CD4-positive, alpha-beta T cell treated with Interleukin-6 at 100 ng/mL for 8 hours (primary cell): Measurements from ENCODE around the gene OR11H6.
"Not testable (repeated sequence)": the region's sequence is repeated elsewhere in the genome, so short reads cannot be mapped to it uniquely, and the experiment has no call there.

ENCODE experiments used
- DNase-seq: peaks from one replicate; pipeline ENCODE4 v3.0.0-alpha.2; 2020; ENCODE audit warnings: mixed read lengths, low spot score

Gene OR11H6, protein sequence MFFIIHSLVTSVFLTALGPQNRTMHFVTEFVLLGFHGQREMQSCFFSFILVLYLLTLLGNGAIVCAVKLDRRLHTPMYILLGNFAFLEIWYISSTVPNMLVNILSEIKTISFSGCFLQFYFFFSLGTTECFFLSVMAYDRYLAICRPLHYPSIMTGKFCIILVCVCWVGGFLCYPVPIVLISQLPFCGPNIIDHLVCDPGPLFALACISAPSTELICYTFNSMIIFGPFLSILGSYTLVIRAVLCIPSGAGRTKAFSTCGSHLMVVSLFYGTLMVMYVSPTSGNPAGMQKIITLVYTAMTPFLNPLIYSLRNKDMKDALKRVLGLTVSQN

DNA sequence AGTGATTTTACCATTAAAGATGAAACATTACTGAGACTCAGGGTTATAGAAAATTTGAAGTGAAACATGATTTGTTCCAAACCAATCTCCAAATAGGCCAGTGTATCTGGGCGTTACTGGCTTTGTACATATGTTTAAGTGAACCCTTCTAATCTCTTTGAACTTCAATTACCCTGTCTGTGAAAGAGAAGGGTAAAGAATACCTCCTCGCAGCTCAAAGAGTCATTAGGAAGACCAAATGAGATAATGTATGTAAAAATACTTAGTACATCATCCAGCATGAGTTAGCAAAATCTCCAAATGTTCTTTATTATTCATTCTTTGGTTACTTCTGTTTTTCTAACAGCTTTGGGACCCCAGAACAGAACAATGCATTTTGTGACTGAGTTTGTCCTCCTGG, at the start of gene OR11H6:
OR11H6 (plus strand) TSS at position 301 of the 400 bp plus-strand sequence; CDS start at position 301, 0 bp downstream.
- no peak for DNase-seq

DNA sequence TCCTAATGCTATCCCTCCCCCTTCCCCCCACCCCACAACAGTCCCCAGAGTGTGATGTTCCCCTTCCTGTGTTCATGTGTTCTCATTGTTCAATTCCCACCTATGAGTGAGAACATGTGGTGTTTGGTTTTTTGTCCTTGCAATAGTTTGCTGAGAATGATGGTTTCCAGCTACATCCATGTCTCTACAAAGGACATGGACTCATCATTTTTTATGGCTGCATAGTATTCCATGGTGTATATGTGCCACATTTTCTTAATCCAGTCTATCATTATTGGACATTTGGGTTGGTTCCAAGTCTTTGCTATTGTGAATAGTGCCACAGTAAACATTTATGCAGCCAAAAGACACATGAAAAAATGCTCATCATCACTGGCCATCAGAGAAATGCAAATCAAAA, 49.3 kb upstream of the OR11H6 start:
- not testable (repeated sequence) for DNase-seq

DNA sequence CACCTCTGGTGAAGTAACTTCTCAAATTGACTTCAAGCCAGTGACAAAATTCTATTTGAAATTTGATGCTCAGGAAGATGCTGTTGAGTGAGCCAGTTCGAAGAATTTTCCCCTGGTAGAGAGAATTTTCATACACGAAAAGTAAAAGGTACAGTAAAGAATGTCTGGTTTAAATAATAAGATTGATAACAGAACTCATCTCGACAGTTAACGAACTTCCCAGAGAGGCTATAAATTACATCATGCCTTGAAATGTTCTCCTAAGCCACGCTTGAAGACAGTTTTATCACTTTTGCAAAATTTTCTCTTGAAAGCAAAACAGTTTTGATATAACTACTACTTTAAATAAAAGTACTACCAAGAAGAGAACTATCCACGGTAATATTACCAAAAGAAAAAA, 47.2 kb upstream of the OR11H6 start:
- no peak for DNase-seq

DNA sequence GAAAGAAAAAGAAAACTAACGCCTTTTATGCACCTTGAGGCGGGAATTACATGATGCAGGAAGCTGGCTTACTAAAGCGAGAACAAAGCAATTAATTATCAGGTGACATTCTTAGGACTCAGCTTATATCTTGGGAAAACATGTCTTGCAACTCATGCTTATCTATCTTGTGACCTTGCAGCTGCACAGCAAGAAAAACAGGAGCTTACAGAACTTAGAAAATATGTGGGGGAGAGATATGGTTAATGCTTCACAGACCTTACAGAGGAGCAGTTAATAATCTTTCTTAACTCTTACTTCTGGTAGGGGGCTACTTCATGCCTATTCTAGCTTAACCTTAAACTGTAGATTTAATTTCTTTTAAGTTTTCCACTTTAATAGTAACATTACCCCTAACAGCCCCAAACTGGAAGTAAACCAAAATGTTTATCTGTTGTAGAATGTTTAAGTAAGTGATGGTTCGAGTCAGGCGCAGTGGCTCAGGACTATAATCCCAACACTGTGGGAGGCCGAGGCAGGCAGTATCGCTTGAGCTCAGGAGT, 46.0 kb upstream of the OR11H6 start:
- no peak for DNase-seq

DNA sequence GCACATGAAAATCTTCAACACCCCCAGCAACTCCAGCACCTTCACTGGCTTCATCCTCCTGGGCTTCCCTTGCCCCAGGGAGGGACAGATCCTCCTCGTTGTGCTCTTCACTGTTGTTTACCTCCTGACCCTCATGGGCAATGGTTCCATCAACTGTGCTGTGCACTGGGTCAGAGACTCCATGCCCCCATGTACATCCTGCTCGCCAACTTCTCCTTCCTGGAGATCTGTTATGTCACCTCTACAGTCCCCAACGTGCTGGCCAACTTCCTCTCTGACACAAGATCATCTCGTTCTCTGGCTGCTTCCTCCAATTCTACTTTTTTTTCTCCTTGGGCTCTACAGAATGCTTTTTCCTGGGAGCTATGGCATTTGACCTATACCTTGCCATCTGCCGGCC, 44.3 kb upstream of the OR11H6 start:
- DNase-seq = no peak

DNA sequence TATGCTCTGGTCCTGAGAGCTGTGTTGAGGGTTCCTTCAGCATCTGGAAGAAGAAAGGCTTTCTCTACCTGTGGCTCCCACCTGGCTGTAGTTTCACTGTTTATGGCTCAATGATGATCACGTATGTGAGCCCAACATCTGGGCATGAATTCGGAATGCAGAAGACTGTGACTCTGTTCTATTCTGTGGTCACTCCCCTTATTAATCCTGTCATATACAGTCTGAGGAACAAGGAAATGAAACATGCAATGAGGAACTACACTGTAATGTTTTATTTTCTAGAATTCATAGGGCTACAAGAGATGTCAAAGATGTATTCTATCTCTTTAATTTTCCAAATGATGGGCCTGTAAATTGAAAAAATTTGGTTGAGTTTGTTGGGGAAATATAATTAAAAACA, 43.6 kb upstream of the OR11H6 start:
- DNase-seq = no peak

DNA sequence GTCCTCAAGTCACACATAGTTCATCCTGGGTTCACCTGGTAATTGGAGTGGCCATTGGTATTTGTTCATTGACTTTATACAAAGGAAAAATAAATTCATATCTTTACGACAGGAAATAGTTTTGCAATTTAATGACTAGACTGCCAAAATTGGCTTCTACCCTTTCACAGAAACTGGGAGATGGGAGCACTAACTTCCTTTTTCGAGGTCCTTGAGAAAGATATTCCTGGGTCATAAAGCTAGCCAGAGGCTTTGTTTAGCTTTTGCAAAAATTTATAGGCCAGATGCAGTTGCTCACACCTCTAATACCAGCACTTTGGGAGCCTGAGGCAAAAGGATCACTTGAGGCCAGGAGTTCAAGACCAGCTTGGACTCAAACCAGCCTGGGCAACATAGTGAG, 43.0 kb upstream of the OR11H6 start:
- no peak for DNase-seq

DNA sequence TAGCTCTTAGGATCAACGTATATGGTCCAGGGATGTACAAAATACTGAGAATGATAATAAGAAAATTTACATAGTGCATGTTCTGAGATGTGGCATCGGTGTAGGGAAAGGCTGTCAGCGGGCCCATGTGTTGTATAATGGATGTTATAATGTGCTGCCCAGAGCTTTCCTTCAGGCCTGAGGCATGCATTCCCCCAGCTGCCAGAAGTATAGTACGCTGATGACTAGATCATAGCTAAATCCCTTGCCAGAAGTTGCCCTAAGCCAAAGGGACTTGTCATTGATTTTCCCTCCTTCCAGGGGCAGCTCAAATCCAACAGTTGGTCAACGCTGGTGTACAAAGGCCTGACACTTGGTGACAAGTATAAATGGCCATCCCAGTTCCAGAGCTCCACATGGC, 39.3 kb upstream of the OR11H6 start:
- no peak for DNase-seq

DNA sequence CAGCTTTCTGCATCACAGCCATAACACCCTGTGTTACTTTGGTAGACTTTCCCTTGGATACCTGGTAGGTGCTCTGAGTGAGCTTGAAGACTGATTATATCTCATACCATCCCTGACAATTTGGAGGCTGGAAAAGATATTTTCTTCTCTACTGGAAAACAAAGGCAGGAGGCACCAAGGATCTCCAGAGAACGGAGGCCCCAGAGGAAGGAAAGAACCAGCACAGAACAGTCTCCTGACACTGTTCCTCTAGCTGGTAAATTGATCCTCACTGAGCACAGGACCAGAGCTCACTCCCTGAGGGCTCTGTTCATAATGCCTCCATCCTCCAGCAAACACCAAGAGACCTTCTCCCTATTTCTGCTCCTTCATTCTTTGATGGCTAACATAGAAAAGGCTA, 32.9 kb upstream of the OR11H6 start, which contains the start of gene OR11G2:
OR11G2 (plus strand) TSS at position 301 of the 400 bp plus-strand sequence. CDS start 6,542 bp downstream, outside the sequence.
- no peak for DNase-seq

DNA sequence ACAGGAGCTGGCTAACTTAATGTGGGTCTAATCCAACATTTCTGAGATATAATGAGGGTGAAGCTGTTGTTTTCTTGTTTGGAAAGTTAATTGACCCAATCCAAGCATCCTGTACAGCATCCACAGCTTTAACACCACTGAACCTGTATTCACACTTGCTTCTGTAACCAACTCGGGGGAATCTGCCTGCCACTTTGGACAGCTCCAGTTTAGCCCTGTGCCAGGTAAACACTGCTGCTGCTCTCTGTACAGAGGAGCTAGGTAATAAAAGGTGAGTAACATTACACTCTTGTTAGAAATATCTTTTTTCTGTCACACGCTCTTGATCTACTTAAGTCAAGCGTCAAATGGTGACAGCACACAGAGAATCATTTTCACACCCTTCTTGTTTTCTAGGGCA, 32.1 kb upstream of the OR11H6 start:
- DNase-seq = no peak

DNA sequence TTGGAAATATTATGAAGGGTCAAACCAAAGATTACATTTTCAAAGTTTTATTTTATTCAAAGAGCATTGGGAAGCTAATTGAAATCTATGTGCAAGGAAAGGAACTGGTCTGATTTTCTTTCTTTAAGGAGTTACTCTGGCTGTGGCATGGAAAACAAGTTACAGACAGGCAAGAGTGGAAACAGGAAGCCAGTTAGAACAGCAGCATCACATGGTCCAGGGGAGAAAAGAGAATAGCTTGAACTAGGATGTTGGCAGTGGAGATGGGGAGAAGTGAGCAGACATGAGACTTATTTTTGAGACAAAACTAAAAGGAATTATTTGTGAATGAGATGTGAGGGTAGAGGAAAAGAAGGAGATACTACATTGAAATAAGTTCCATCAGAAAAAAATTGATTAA, 29.4 kb upstream of the OR11H6 start:
- DNase-seq = no peak

DNA sequence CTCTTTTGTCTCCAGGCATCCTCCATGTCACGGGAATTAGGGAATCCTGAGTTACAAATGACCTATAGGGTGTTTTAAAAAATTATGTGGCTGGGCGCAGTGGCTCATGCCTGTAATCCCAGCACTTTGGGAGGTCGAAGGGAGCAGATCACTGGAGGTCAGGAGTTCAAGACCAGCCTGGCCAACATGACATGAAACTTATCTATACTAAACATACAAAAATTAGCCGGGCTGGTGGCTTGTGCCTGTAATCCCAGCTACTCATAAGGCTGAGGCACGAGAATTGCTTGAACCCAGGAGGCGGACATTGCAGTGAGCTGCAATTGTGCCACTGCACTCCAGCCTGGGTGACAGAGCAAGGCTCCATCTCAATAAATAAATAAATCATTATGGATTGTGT, 28.3 kb upstream of the OR11H6 start:
- not testable (repeated sequence) for DNase-seq

DNA sequence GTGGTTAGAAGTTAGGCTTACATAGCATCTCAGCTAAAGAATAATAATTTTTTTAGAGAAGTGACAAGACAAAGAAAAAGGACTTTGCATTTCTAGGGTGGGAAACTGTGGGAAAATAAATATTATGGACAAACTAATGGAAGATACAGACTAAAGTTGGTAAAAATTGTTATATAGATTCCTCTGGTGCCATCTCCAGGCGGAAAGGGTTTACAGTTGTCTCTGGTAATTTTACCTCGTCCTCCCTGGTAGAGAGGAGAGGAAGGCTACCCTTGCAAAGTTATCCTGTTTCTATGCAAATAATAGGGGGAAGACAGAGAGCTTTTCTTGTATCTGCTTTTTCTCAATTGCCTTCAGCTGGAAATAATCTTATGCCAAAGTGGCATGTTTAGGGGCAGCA, 27.6 kb upstream of the OR11H6 start:
- DNase-seq = no peak

DNA sequence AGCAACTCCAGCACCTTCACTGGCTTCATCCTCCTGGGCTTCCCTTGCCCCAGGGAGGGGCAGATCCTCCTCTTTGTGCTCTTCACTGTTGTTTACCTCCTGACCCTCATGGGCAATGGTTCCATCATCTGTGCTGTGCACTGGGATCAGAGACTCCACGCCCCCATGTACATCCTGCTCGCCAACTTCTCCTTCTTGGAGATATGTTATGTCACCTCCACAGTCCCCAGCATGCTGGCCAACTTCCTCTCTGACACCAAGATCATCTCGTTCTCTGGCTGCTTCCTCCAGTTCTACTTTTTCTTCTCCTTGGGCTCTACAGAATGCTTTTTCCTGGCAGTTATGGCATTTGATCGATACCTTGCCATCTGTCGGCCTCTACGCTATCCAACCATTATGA, 26.1 kb upstream of the OR11H6 start:
- no peak for DNase-seq

DNA sequence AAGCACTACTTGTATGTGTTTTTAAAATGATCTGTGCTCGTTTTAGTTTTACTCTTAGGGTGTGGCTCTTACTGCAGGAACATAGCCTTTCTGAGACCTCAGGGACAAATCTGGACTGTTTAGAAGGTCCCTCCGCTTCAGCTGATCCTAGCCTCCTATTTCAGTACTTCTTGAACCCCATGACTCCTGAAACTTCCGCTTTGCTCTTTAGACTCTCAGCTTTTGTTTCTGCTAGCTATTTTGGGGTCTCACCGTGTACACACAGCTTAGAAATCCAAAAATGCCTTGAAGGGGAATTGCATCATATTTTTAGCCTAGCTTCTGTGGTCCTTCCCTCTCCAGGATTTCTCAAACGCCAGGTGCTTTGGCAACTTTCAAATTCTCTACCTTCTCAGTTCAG, 24.5 kb upstream of the OR11H6 start:
- no peak for DNase-seq

DNA sequence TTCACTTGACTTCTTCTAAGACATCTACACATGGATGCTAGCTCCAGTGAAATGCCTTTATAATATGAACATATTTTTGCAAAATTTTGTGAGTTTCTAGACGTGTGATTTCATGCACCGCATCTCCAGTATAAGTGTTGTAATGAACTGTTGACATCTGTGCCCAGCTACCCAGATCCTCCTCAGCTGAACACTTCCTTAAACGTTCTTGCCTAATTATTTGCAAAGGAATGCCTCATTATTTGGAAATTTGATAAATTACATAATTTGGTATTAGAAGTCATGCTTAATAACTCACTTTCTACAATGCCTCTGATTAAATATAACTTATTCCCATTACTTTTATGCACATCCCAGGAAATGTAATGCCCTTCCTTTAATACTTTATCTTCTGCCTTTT, 18.8 kb upstream of the OR11H6 start:
- DNase-seq = no peak

DNA sequence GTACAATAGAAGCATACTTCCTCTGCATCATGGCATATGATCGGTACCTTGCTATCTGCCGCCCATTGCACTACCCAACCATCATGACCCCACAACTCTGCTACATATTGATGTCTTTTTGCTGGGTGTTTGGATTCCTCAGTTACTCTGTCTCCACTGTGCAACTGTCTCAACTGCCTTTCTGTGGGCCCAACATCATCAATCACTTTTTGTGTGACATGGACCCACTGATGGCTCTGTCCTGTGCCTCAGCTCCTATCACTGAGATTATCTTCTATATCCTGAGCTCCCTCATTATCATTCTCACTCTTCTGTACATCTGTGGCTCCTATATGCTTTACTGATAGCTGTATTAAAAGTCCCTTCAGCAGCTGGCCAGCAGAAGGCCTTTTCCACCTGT, 13.9 kb upstream of the OR11H6 start:
- no peak for DNase-seq

DNA sequence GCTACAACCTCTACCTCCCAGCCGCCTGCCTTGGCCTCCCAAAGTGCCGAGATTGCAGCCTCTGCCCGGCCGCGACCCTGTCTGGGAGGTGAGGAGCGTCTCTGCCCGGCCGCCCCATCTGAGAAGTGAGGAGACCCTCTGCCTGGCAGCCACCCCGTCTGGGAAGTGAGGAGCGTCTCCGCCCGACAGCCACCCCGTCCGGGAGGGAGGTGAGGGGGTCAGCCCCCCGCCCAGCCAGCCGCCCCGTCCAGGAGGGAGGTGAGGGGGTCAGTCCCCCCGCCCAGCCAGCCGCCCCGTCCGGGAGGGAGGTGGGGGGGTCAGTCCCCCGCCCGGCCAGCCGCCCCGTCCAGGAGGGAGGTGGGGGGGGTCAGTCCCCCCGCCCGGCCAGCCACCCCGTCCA, 11.1 kb upstream of the OR11H6 start:
- DNase-seq = not testable (repeated sequence)

DNA sequence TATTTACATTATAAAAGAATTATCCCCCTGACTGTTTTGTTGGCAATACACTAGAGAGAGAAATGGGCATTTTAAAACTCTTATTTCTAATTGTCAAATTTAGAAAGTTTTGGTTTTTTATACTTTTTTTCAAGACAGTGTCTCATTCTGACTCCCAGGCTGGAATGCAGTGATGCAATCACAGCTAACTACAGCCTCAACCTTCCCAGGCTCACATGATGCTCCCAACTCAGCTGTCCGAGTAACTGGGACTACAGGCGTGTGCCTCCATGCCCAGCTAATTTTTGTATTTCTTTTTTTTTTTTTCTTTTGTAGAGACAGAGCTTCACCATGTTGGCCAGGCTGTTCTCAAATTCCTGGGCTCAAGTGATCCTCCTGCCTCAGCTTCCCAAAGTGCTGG, 8.3 kb upstream of the OR11H6 start:
- DNase-seq = no peak

DNA sequence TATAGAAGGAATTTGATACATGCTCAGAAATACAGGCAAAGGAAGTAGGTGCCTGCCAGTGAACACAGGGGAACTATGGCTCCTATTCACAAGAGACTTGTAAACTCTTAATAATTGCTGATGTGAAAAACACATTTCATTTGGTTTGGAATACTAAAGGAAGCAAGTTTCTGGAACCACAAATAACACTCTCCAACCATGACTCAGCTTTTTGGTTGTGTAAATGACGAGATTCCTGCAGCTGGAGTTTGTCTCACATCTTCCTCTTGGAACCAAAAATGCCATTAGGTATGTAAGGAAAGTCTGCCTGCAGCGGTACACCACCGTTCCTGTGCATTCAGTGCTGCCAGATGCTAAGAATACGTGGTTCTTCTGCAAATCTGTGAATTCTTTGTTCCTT, 4.5 kb upstream of the OR11H6 start:
- no peak for DNase-seq

DNA sequence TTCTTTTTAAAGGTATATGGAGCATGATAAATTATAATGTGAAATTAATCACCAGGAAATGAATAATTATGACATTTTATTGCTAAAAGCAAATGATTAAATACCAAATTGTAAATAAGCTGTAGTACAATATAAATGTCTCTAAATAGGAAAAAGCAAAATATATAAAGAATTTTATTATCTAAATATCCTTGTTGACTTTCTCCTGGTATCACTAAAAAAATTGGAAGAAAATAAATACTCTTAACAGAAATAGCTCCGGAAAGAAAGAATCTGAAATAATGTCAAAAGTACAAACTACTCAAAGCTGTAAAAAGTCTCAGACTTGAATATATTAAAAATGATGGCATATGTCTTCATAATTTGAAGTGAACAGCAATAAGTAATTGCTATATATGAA, 5.2 kb downstream of the OR11H6 start, which contains the start of gene OR11H7:
OR11H7 (plus strand) TSS at position 301 of the 400 bp plus-strand sequence.
- DNase-seq = no peak

DNA sequence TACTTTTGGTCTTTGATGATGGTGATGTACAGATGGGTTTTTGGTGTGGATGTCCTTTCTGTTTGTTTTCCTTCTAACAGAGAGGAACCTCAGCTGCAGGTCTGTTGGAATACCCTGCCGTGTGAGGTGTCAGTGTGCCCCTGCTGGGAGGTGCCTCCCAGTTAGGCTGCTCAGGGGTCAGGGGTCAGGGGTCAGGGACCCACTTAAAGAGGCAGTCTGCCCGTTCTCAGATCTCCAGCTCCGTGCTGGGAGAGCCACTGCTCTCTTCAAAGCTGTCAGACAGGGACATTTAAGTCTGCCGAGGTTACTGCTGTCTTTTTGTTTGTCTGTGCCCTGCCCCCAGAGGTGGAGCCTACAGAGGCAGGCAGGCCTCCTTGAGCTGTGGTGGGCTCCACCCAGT, 11.9 kb downstream of the OR11H6 start:
- not testable (repeated sequence) for DNase-seq

DNA sequence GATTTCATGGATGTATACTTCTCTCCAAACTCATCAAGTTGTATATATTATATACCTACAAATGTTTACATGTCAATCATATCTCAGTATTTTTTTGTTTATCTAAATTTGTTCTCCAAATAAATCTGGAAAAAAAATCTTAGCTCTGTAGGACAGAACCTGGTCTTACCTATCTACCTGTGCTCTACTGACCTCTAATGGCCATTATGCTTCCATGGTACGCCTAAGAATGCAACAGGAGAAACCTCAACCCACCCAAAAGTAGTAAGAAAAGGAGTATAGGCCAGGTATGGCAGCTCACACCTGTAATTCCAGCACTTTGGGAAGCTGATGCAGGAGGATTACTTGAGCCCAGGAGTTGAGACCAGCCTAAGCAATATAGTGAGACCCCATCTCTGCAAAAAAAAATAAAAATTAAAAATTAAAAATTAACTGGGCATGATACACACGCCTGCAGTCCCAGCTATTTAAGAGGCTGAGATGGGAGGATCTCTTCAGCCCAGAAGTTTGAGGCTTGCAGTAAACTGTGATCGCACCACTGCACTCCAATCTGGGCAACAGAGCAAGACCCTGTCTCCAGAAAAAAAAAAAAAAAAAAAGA, 24.2 kb downstream of the OR11H6 start:
- no peak for DNase-seq
